HL-60 (cell line): Measurements from ENCODE around the gene PIN1.

Source experiments
- GABPA ChIP-seq: IDR thresholded peaks from 2 replicates; pipeline ENCODE4 v1.6.1; 2012; ENCODE audit warnings: low read depth
- POLR2AphosphoS5 ChIP-seq: IDR thresholded peaks from 2 replicates; pipeline ENCODE4 v1.6.1; 2012; ENCODE audit warnings: low read depth
- SPI1 ChIP-seq: IDR thresholded peaks from 2 replicates; pipeline ENCODE4 v1.6.1; 2012; ENCODE audit warnings: low read depth, mild to moderate bottlenecking, borderline replicate concordance
- TF ChIP-seq, protein P1 (sequence below): IDR thresholded peaks from one replicate; pipeline ENCODE4 v1.5.1; 2011; ENCODE audit warnings: low read length, control low read depth, inconsistent platforms; ENCODE audit not compliant: insufficient read depth

DNA sequence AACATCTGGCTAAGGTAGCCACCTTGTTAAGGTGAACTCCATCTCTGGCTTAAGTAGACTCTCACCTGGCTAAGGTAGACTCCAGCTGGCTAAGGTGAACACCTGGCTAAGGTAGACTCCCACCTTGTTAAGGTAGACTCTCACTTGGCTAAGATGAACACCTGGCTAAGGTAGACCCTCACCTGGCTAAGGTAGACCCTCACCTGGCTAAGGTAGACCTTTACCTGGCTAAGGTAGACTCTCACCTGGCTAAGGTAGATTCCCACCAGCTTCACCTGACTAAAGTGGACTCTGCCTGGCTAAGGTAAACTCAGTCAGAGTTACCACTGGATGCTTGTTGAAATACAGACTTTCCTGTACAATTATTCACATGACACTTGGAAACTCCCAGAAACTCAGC lies 23.6 kb downstream of the PIN1 start:
- TF ChIP-seq, protein P1, sequence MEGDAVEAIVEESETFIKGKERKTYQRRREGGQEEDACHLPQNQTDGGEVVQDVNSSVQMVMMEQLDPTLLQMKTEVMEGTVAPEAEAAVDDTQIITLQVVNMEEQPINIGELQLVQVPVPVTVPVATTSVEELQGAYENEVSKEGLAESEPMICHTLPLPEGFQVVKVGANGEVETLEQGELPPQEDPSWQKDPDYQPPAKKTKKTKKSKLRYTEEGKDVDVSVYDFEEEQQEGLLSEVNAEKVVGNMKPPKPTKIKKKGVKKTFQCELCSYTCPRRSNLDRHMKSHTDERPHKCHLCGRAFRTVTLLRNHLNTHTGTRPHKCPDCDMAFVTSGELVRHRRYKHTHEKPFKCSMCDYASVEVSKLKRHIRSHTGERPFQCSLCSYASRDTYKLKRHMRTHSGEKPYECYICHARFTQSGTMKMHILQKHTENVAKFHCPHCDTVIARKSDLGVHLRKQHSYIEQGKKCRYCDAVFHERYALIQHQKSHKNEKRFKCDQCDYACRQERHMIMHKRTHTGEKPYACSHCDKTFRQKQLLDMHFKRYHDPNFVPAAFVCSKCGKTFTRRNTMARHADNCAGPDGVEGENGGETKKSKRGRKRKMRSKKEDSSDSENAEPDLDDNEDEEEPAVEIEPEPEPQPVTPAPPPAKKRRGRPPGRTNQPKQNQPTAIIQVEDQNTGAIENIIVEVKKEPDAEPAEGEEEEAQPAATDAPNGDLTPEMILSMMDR: no peak
- TF ChIP-seq SPI1 (no peak), GABPA (no peak), POLR2AphosphoS5 (no peak)
